IMR-90 (cell line): ENCODE data around the gene PAX2. TPM values are rescaled to one million over a fixed set of nuclear protein-coding genes. Genes with fewer than 3 reads are reported as not detected.

Experiments
- ATAC-seq: fragments of 200-7000 bp; cut with Tn5 transposase; 2 replicates; pipeline ENCODE4 v1.9.1; 2020; ENCODE audit warnings: low read depth, mild to moderate bottlenecking, moderate library complexity
- BruUV-seq: library from RNA; stranded (reverse); fragments of 400-500 nt; replicated peaks from 2 replicates; lab custom pipeline; 2021; lab: Mats Ljungman, UMichigan
- CTCF ChIA-PET: fragments of 300-600 bp; formaldehyde crosslinking; extraction: SDS; loops from one replicate; lab custom pipeline; 2021; ENCODE audit warnings: antibody characterized with exemption; lab: Yijun Ruan, JAX
- POLR2A ChIA-PET: fragments of 300-600 bp; sonication (Branson Sonifier 250); formaldehyde crosslinking; loops from one replicate; lab custom pipeline; 2022; ENCODE audit warnings: antibody characterized with exemption; ENCODE audit not compliant: unreplicated experiment; lab: Charles Lee
- DNase-seq: peaks from one replicate; pipeline ENCODE4 v3.0.0; 2013
- H2AFZ ChIP-seq: replicated peaks from 2 replicates; pipeline ENCODE3; 2013; ENCODE audit warnings: low read length, mild to moderate bottlenecking; ENCODE audit not compliant: poor library complexity
- H2AK5ac ChIP-seq: 2 replicates; pipeline ENCODE4 v1.6.1; 2013; ENCODE audit warnings: low read depth, low read length, inconsistent platforms
- H2AK9ac ChIP-seq: replicated peaks from 2 replicates; pipeline ENCODE3; 2013; ENCODE audit warnings: mild to moderate bottlenecking, low read depth, low read length, moderate library complexity; ENCODE audit not compliant: poor library complexity
- H2BK120ac ChIP-seq: 2 replicates; pipeline ENCODE4 v1.6.1; 2013; ENCODE audit warnings: low read depth, low read length, inconsistent platforms
- H2BK15ac ChIP-seq: 3 replicates; pipeline ENCODE4 v1.6.1; 2013; ENCODE audit warnings: low read depth, low read length, inconsistent platforms
- H2BK20ac ChIP-seq: 2 replicates; pipeline ENCODE4 v1.6.1; 2013; ENCODE audit warnings: low read depth, mild to moderate bottlenecking, inconsistent platforms, low read length, moderate library complexity
- H2BK5ac ChIP-seq: 2 replicates; pipeline ENCODE4 v1.6.1; 2013; ENCODE audit warnings: mild to moderate bottlenecking, low read depth, low read length, inconsistent platforms; ENCODE audit not compliant: poor library complexity, severe bottlenecking
- H3K14ac ChIP-seq: replicated peaks from 2 replicates; pipeline ENCODE4 v1.6.1; 2013; ENCODE audit warnings: low read depth, low read length, inconsistent platforms
- H3K18ac ChIP-seq: 2 replicates; pipeline ENCODE4 v1.6.1; 2013; ENCODE audit warnings: low read depth, low read length, control low read depth
- H3K23ac ChIP-seq: 2 replicates; pipeline ENCODE4 v1.6.1; 2013; ENCODE audit warnings: low read depth, low read length, inconsistent platforms
- H3K27ac ChIP-seq: 2 replicates; pipeline ENCODE4 v1.5.1; 2013; ENCODE audit warnings: mild to moderate bottlenecking, control low read depth, low read length; ENCODE audit not compliant: insufficient read depth
- H3K27me3 ChIP-seq: 2 replicates; pipeline ENCODE4 v1.6.1; 2013; ENCODE audit warnings: low read length; ENCODE audit not compliant: control insufficient read depth, insufficient read depth
- H3K36me3 ChIP-seq: 2 replicates; pipeline ENCODE4 v1.6.1; 2013; ENCODE audit warnings: low read length, mixed read lengths; ENCODE audit not compliant: control insufficient read depth, insufficient read depth
- H3K4ac ChIP-seq: 2 replicates; pipeline ENCODE4 v1.6.1; 2013; ENCODE audit warnings: low read depth, low read length, inconsistent platforms
- H3K4me1 ChIP-seq: 2 replicates; pipeline ENCODE4 v1.6.1; 2013; ENCODE audit warnings: low read length, mixed read lengths; ENCODE audit not compliant: control insufficient read depth, insufficient read depth
- H3K4me2 ChIP-seq: 2 replicates; pipeline ENCODE4 v1.6.1; 2013; ENCODE audit warnings: low read depth, mild to moderate bottlenecking, control low read depth, low read length, moderate library complexity
- H3K4me3 ChIP-seq: 2 replicates; pipeline ENCODE4 v1.5.1; 2013; ENCODE audit warnings: low read depth, mild to moderate bottlenecking, control low read depth, low read length, moderate library complexity; ENCODE audit not compliant: insufficient read depth
- H3K56ac ChIP-seq: 2 replicates; pipeline ENCODE4 v1.6.1; 2013; ENCODE audit warnings: low read length, inconsistent platforms; ENCODE audit not compliant: insufficient read depth; ENCODE audit errors: extremely low read depth
- H3K79me1 ChIP-seq, 2 experiments: 2 replicates each; pipeline ENCODE4 v1.6.1; 2013; ENCODE audit warnings: low read length in 2 of 2, inconsistent platforms in 1 of 2, low read depth in 1 of 2
- H3K9ac ChIP-seq: 2 replicates; pipeline ENCODE4 v1.6.1; 2013; ENCODE audit warnings: low read depth, low read length, control low read depth
- H3K9me1 ChIP-seq: 2 replicates; pipeline ENCODE4 v1.6.1; 2013; ENCODE audit warnings: low read length, inconsistent platforms; ENCODE audit not compliant: insufficient read depth
- H3K9me3 ChIP-seq: 2 replicates; pipeline ENCODE4 v1.6.1; 2013; ENCODE audit warnings: low read length; ENCODE audit not compliant: control insufficient read depth, insufficient read depth
- H4K20me1 ChIP-seq: 2 replicates; pipeline ENCODE4 v1.6.1; 2013; ENCODE audit warnings: low read length, inconsistent platforms; ENCODE audit not compliant: insufficient read depth
- H4K5ac ChIP-seq: 2 replicates; pipeline ENCODE4 v1.6.1; 2013; ENCODE audit warnings: mild to moderate bottlenecking, low read depth, low read length, control low read depth
- H4K8ac ChIP-seq, 2 experiments: 2 replicates each; pipeline ENCODE4 v1.6.1; 2013; ENCODE audit warnings: low read depth in 2 of 2, low read length in 2 of 2, control low read depth in 1 of 2, inconsistent platforms in 1 of 2
- H4K91ac ChIP-seq: 2 replicates; pipeline ENCODE4 v1.6.1; 2013; ENCODE audit warnings: low read depth, low read length, inconsistent platforms; ENCODE audit not compliant: insufficient read depth
- BHLHE40 ChIP-seq: fragments of 150-350 bp; IDR thresholded peaks from 2 replicates; pipeline ENCODE4 v1.6.1; 2016; ENCODE audit warnings: mild to moderate bottlenecking, low read depth, low read length
- CEBPB ChIP-seq: IDR thresholded peaks from 2 replicates; pipeline ENCODE4 v1.6.1; 2012; ENCODE audit warnings: low read depth, low read length, improper control_type of control experiment
- CHD1 ChIP-seq: IDR thresholded peaks from 2 replicates; pipeline ENCODE4 v1.6.1; 2012; ENCODE audit warnings: low read depth, low read length, improper control_type of control experiment
- CTCF ChIP-seq: conservative IDR thresholded peaks from 2 replicates; pipeline ENCODE4 v1.5.1; 2012; ENCODE audit warnings: mild to moderate bottlenecking, low read depth, low read length, improper control_type of control experiment
- ELK1 ChIP-seq: fragments of 150-350 bp; IDR thresholded peaks from 2 replicates; pipeline ENCODE4 v1.6.1; 2016; ENCODE audit warnings: low read depth, mild to moderate bottlenecking, low read length, moderate library complexity, borderline replicate concordance
- FOS ChIP-seq: fragments of 150-350 bp; IDR thresholded peaks from 2 replicates; pipeline ENCODE4 v1.6.1; 2016; ENCODE audit warnings: low read depth, low read length
- MAFK ChIP-seq: IDR thresholded peaks from 2 replicates; pipeline ENCODE4 v1.6.1; 2012; ENCODE audit warnings: low read depth, low read length, improper control_type of control experiment
- MAZ ChIP-seq: IDR thresholded peaks from 2 replicates; pipeline ENCODE4 v1.6.1; 2012; ENCODE audit warnings: low read depth, mild to moderate bottlenecking, low read length, improper control_type of control experiment, moderate library complexity, borderline replicate concordance
- MXI1 ChIP-seq: IDR thresholded peaks from 2 replicates; pipeline ENCODE4 v1.6.1; 2012; ENCODE audit warnings: low read depth, mild to moderate bottlenecking, low read length, moderate library complexity, borderline replicate concordance
- NFE2L2 ChIP-seq: fragments of 150-350 bp; IDR thresholded peaks from 2 replicates; pipeline ENCODE4 v1.6.1; 2016; ENCODE audit warnings: low read depth, mild to moderate bottlenecking, low read length
- POLR2A ChIP-seq: IDR thresholded peaks from 2 replicates; pipeline ENCODE4 v1.6.1; 2012; ENCODE audit warnings: mild to moderate bottlenecking, low read depth, low read length
- RAD21 ChIP-seq: IDR thresholded peaks from 2 replicates; pipeline ENCODE4 v1.6.1; 2012; ENCODE audit warnings: low read length, improper control_type of control experiment
- RCOR1 ChIP-seq: IDR thresholded peaks from 2 replicates; pipeline ENCODE4 v1.6.1; 2012; ENCODE audit warnings: mild to moderate bottlenecking, low read length, improper control_type of control experiment; ENCODE audit not compliant: insufficient replicate concordance
- RFX5 ChIP-seq: IDR thresholded peaks from 2 replicates; pipeline ENCODE4 v1.8.0; 2012; ENCODE audit warnings: low read depth, mild to moderate bottlenecking, low read length, moderate library complexity
- SMC3 ChIP-seq: fragments of 150-350 bp; IDR thresholded peaks from 2 replicates; pipeline ENCODE4 v1.6.1; 2016; ENCODE audit warnings: low read depth, mild to moderate bottlenecking, antibody characterized with exemption, low read length, moderate library complexity
- USF2 ChIP-seq: fragments of 150-350 bp; IDR thresholded peaks from 2 replicates; pipeline ENCODE4 v1.6.1; 2017; ENCODE audit warnings: mild to moderate bottlenecking, antibody characterized with exemption, low read length, low read depth
- WGBS, 2 experiments: methylation state at CpG; one replicate each; pipeline versions ENCODE4 v1.1.5 to v1.1.7; 2013; ENCODE audit warnings: missing lambda C conversion rate in 2 of 2; ENCODE audit not compliant: insufficient read length in 1 of 2; ENCODE audit errors: extremely low coverage in 2 of 2; 5-methylcytosine and 5-hydroxymethylcytosine counted together
- dilution Hi-C: fragments of 300-500 bp; cut with HindIII; formaldehyde crosslinking; loops from one replicate; pipeline ENCODE4 v1.14.3; 2018; ENCODE audit warnings: low sequenced_read_pairs; ENCODE audit not compliant: unreplicated experiment
- in situ Hi-C: fragments of 300-500 bp; cut with MboI; formaldehyde crosslinking; loops from 3 replicates; pipeline ENCODE4 v1.14.3; 2019; ENCODE audit warnings: low sequenced_read_pairs, inconsistent platforms, mixed read lengths
- intact Hi-C: fragments of 100-400 bp; cut with micrococcal nuclease; formaldehyde crosslinking; loops from 2 replicates; pipeline ENCODE4 v1.10.0; 2022
- polyA plus RNA-seq, 3 experiments: library from polyadenylated mRNA; depleted of rRNA; stranded (reverse); fragments of >200 nt; gene quantifications; 2 replicates each; pipeline ENCODE4 v1.2.3, GENCODE V29; 2012; ENCODE audit warnings: low replicate concordance in 1 of 3
- total RNA-seq: library from RNA; depleted of rRNA; stranded (reverse); fragments of >200 nt; gene quantifications from 2 replicates; pipeline ENCODE4 v1.2.3, GENCODE V29; 2012

Gene PAX2
- total and polyA plus RNA-seq, 2 of the 4 experiments (the other 2 are of a cell fraction): not detected

- H2BK5ac ChIP-seq: no peak overlapping the region
- no peak overlapping the region for H3K56ac ChIP-seq
- TF ChIP-seq CTCF (no peak), USF2 (no peak), CHD1 (no peak), CEBPB (no peak), MXI1 (no peak), MAFK (no peak), FOS (no peak), ELK1 (no peak), NFE2L2 (no peak), RFX5 (no peak), BHLHE40 (no peak), SMC3 (no peak), RCOR1 (no peak), POLR2A (no peak), MAZ (no peak), RAD21 (no peak)
- no peak overlapping the region for H2BK120ac ChIP-seq
- ChIA-PET POLR2A (interaction anchor here (0.6 kb wide), 1 partner anchor 1598 kb away, joined by 6 read pairs; no protein-coding TSS in a partner anchor), CTCF (no interaction called here)
- H2AK5ac ChIP-seq: no peak overlapping the region
- no peak overlapping the region for H3K4me3 ChIP-seq
- H3K9ac ChIP-seq: no peak overlapping the region
- ATAC-seq: no peak
- no peak overlapping the region for H4K5ac ChIP-seq
- no peak for DNase-seq
- no peaks in the 10 kb centered on the region for H3K79me1 ChIP-seq
- no peak overlapping the region for H3K23ac ChIP-seq
- peaks cover 95% of the 10 kb centered on the region for H3K27me3 ChIP-seq
- H3K4me1 ChIP-seq: no peaks in the 10 kb centered on the region
- no peak overlapping the region for H3K18ac ChIP-seq
- no peak overlapping the region for H2AK9ac ChIP-seq
- in situ Hi-C loops: no loop called here
- intact Hi-C loops: loop anchor here (5.0 to 10.0 kb wide), 2 partner anchors 132 to 181 kb away; no protein-coding TSS in a partner anchor
- no peak overlapping the region for H2AFZ ChIP-seq
- WGBS, 2 experiments: no CpG with 5 or more reads among the region's 7 CpGs
- no peak overlapping the region for H2BK15ac ChIP-seq
- H3K36me3 ChIP-seq: no peaks in the 10 kb centered on the region
- no peak overlapping the region for H3K27ac ChIP-seq
- no peaks in the 10 kb centered on the region for H3K9me1 ChIP-seq
- no peak overlapping the region for H3K14ac ChIP-seq
- BruUV-seq: no TSS peak
- H4K20me1 ChIP-seq: peaks cover 5% of the 10 kb centered on the region; the same call in 1 of the 2 replicates
- H3K9me3 ChIP-seq: no peaks in the 10 kb centered on the region; the same call in 1 of the 2 replicates
- H3K4ac ChIP-seq: no peak overlapping the region
- no peak overlapping the region for H3K4me2 ChIP-seq
- H4K91ac ChIP-seq: no peak overlapping the region
- H4K8ac ChIP-seq: no peak overlapping the region
- H2BK20ac ChIP-seq: no peak overlapping the region
- dilution Hi-C loops: no loop called here
These were observed 2.4 kb upstream of the PAX2 start for GRCh38 chr10:100742936-100743335.
